ENCODE data around the gene TJP2. TPM values are rescaled to one million over a fixed set of nuclear protein-coding genes. Genes with fewer than 3 reads are reported as not detected.
A peak's percentile ranks its signal among the peaks of the same experiment; 100 is the strongest.

TJP2 gene
- total RNA-seq, 1 donor from 2014 or later = 35.5 TPM

- Histone ChIP-seq H2AFZ (replicated peaks) (peak overlapping the region; percentile 30), H3K36me3 (no peaks in the 10 kb centered on the region), H3K27ac (no peak overlapping the region), H3K4me1 (peaks cover 4% of the 10 kb centered on the region), H3K79me2 (ENCODE audit: low read depth) (no peaks in the 10 kb centered on the region), H3F3A (ENCODE audit: low read depth) (no peaks in the 10 kb centered on the region), H3K9ac (no peak overlapping the region), H3K4me3 (no peak overlapping the region), H3K4me2 (no peak overlapping the region), H3K9me3 (ENCODE audit: low read depth) (no peaks in the 10 kb centered on the region), H3K27me3 (no peaks in the 10 kb centered on the region), H4K20me1 (ENCODE audit: low read depth) (no peaks in the 10 kb centered on the region)
- Mint-ChIP-seq H3K4me1 (no peaks in the 10 kb centered on the region), H3K27me3 (ENCODE audit: insufficient read depth, low read depth) (peaks cover 2% of the 10 kb centered on the region), H3K36me3 (no peaks in the 10 kb centered on the region), H3K27ac (no peak overlapping the region), H3K9me3 (no peaks in the 10 kb centered on the region), H3K4me3 (no peak overlapping the region)
- no peak for DNase-seq (ENCODE audit: low spot score)
- no peak for TF ChIP-seq EZH2phosphoT487 (IDR thresholded peaks at IDR 0.05)
- TF ChIP-seq EZH2 (IDR thresholded peaks at IDR 0.05) = no peak
- TF ChIP-seq CTCF (IDR thresholded peaks at IDR 0.05) = no peak
Observed at GRCh38 chr9:69265891-69266290, 91.8 kb downstream of the TJP2 start.

- peaks cover 8% of the 10 kb centered on the region for H3K9me3 Mint-ChIP-seq
- Histone ChIP-seq H3K79me2 (ENCODE audit: low read depth) (no peaks in the 10 kb centered on the region), H3K4me2 (no peak overlapping the region), H3K27ac (no peak overlapping the region), H3K4me3 (no peak overlapping the region), H3K9ac (no peak overlapping the region), H3K9me3 (ENCODE audit: low read depth) (no peaks in the 10 kb centered on the region), H2AFZ (replicated peaks) (no peak overlapping the region), H4K20me1 (ENCODE audit: low read depth) (no peaks in the 10 kb centered on the region), H3K36me3 (no peaks in the 10 kb centered on the region), H3K4me1 (no peaks in the 10 kb centered on the region), H3K27me3 (no peaks in the 10 kb centered on the region), H3F3A (ENCODE audit: low read depth) (no peaks in the 10 kb centered on the region)
- no peak overlapping the region for H3K4me3 Mint-ChIP-seq
- TF ChIP-seq EZH2 (IDR thresholded peaks at IDR 0.05) (no peak), CTCF (IDR thresholded peaks at IDR 0.05) (no peak), EZH2phosphoT487 (IDR thresholded peaks at IDR 0.05) (no peak)
- H3K4me1 Mint-ChIP-seq = no peaks in the 10 kb centered on the region
- no peak for DNase-seq (ENCODE audit: low spot score)
- H3K36me3 Mint-ChIP-seq = no peaks in the 10 kb centered on the region
- peaks cover 4% of the 10 kb centered on the region for H3K27me3 Mint-ChIP-seq (ENCODE audit: insufficient read depth, low read depth)
- no peak overlapping the region for H3K27ac Mint-ChIP-seq
Observed at GRCh38 chr9:69272212-69272611, 98.1 kb downstream of the TJP2 start.

- no peak overlapping the region for H3K27ac Mint-ChIP-seq
- peaks cover 4% of the 10 kb centered on the region for H3K27me3 Mint-ChIP-seq (ENCODE audit: insufficient read depth, low read depth)
- no peak overlapping the region for H3K4me2 ChIP-seq
- H4K20me1 ChIP-seq (ENCODE audit: low read depth) = no peaks in the 10 kb centered on the region
- no peak overlapping the region for H3K4me3 Mint-ChIP-seq
- H3K4me1 Mint-ChIP-seq = no peaks in the 10 kb centered on the region
- H3K9me3 Mint-ChIP-seq = peaks cover 13% of the 10 kb centered on the region
- H2AFZ ChIP-seq (replicated peaks) = no peak overlapping the region
- no peak overlapping the region for H3K4me3 ChIP-seq
- H3K4me1 ChIP-seq = no peaks in the 10 kb centered on the region
- no peak for DNase-seq (ENCODE audit: low spot score)
- H3K27ac ChIP-seq = no peak overlapping the region
- H3F3A ChIP-seq (ENCODE audit: low read depth) = no peaks in the 10 kb centered on the region
- no peaks in the 10 kb centered on the region for H3K79me2 ChIP-seq (ENCODE audit: low read depth)
- H3K36me3 ChIP-seq = no peaks in the 10 kb centered on the region
- TF ChIP-seq EZH2 (IDR thresholded peaks at IDR 0.05) (no peak), EZH2phosphoT487 (IDR thresholded peaks at IDR 0.05) (no peak), CTCF (IDR thresholded peaks at IDR 0.05) (no peak)
- H3K9me3 ChIP-seq (ENCODE audit: low read depth) = no peaks in the 10 kb centered on the region
- H3K27me3 ChIP-seq = no peaks in the 10 kb centered on the region
- H3K9ac ChIP-seq = no peak overlapping the region
- no peaks in the 10 kb centered on the region for H3K36me3 Mint-ChIP-seq
Observed at GRCh38 chr9:69273161-69273560, 99.1 kb downstream of the TJP2 start.

Measured in neural progenitor cell (in vitro differentiated cells).